T-cell (primary cell): ENCODE results near the gene TMEM38B. TPM values are rescaled to one million over a fixed set of nuclear protein-coding genes. Genes with fewer than 3 reads are reported as not detected.

Experiments
- ATAC-seq, 4 experiments: fragments of 200-7000 bp in 3 of 4; fragments of 150-1000 bp in 1 of 4; cut with Tn5 transposase; replicated peaks in 1 of 4; 1 replicate in 3 of 4; 2 replicates in 1 of 4; pipeline ENCODE4 v1.10.0; 2021; ENCODE audit warnings: moderate library complexity in 3 of 4, mild to moderate bottlenecking in 2 of 4, moderate number of reproducible peaks in 1 of 4
- CTCF ChIA-PET, 2 donors: fragments of 300-600 bp; sonication (Branson Sonifier 250); formaldehyde crosslinking; loops; one replicate each; lab custom pipeline; 2022; ENCODE audit warnings: antibody characterized with exemption in 2 of 2; lab: Charles Lee
- POLR2A ChIA-PET, 2 donors: fragments of 300-600 bp; sonication (Branson Sonifier 250); formaldehyde crosslinking; loops; one replicate each; lab custom pipeline; 2022; ENCODE audit warnings: antibody characterized with exemption in 2 of 2; lab: Charles Lee
- DNase-seq, 35 experiments: peaks; one replicate each; pipeline versions ENCODE4 v3.0.0 to v3.0.0-alpha.2; 2013 to 2023
- H3K27ac ChIP-seq: one replicate; pipeline ENCODE4 v1.5.1; 2013; ENCODE audit warnings: low read length
- H3K27me3 ChIP-seq, 2 experiments: replicated peaks in 1 of 2; 1 replicate in 1 of 2; 2 replicates in 1 of 2; pipeline versions ENCODE4 v1.6.1 to v1.7.0; 2013; ENCODE audit warnings: low read length in 1 of 2, mixed read lengths in 1 of 2; ENCODE audit not compliant: control insufficient read depth in 2 of 2, insufficient read depth in 2 of 2; ENCODE audit errors: extremely low read depth in 1 of 2
- H3K36me3 ChIP-seq, 2 donors: 1 replicate in 1 of 2; 2 replicates in 1 of 2; pipeline versions ENCODE4 v1.6.1 to v1.7.0; 2013; ENCODE audit warnings: low read length in 1 of 2; ENCODE audit not compliant: control insufficient read depth in 2 of 2, insufficient read depth in 1 of 2; ENCODE audit errors: extremely low read depth in 1 of 2
- H3K4me1 ChIP-seq, 2 experiments: 1 replicate in 1 of 2; 2 replicates in 1 of 2; pipeline versions ENCODE4 v1.6.1 to v1.7.0; 2013; ENCODE audit warnings: low read length in 2 of 2, mixed read lengths in 1 of 2; ENCODE audit not compliant: insufficient read depth in 2 of 2, control insufficient read depth in 1 of 2; ENCODE audit errors: extremely low read depth in 1 of 2
- H3K4me3 ChIP-seq, 2 donors: 1 replicate in 1 of 2; 2 replicates in 1 of 2; pipeline versions ENCODE4 v1.5.1 to v1.7.0; 2013; ENCODE audit warnings: mild to moderate bottlenecking in 2 of 2, low read length in 1 of 2, moderate library complexity in 1 of 2; ENCODE audit not compliant: control insufficient read depth in 1 of 2; ENCODE audit errors: extremely low read depth in 1 of 2
- H3K9me3 ChIP-seq: 2 replicates; pipeline ENCODE4 v1.7.0; 2013
- H3K27ac Mint-ChIP-seq, 2 donors: one replicate each; pipeline ENCODE4 v1.8.0; 2020 to 2021; ENCODE audit warnings: mild to moderate bottlenecking in 2 of 2, mixed read lengths in 2 of 2
- H3K27me3 Mint-ChIP-seq, 2 donors: one replicate each; pipeline ENCODE4 v1.8.0; 2021 to 2022; ENCODE audit warnings: mixed read lengths in 2 of 2
- H3K36me3 Mint-ChIP-seq: one replicate; pipeline ENCODE4 v1.8.0; 2021; ENCODE audit warnings: mixed read lengths
- H3K4me1 Mint-ChIP-seq, 3 donors: one replicate each; pipeline ENCODE4 v1.8.0; 2020 to 2022; ENCODE audit warnings: mixed read lengths in 3 of 3, mild to moderate bottlenecking in 1 of 3
- H3K4me3 Mint-ChIP-seq, 3 donors: one replicate each; pipeline ENCODE4 v1.8.0; 2020 to 2022; ENCODE audit warnings: mild to moderate bottlenecking in 3 of 3, mixed read lengths in 3 of 3, moderate library complexity in 3 of 3
- H3K9me3 Mint-ChIP-seq, 3 donors: one replicate each; pipeline ENCODE4 v1.8.0; 2020 to 2022; ENCODE audit warnings: mixed read lengths in 3 of 3
- WGBS: methylation state at CpG from one replicate; pipeline ENCODE4 v1.1.5; 2013; ENCODE audit warnings: missing lambda C conversion rate; ENCODE audit not compliant: insufficient coverage; 5-methylcytosine and 5-hydroxymethylcytosine counted together
- total RNA-seq, 35 experiments: library from RNA in 6 of 35; stranded (reverse) in 6 of 35; fragments of 120-200 nt in 1 of 35; gene quantifications; one replicate each; pipeline versions ENCODE4 v1.2.1 to v1.2.4 and lab custom pipeline; 2013 to 2026

The TMEM38B gene
- total RNA-seq, 5 donors from 2014 or later (not counting 1 experiment from before 2014, with no cell fraction given) = 11.5 to 14.9 (median 13.8) TPM

DNA sequence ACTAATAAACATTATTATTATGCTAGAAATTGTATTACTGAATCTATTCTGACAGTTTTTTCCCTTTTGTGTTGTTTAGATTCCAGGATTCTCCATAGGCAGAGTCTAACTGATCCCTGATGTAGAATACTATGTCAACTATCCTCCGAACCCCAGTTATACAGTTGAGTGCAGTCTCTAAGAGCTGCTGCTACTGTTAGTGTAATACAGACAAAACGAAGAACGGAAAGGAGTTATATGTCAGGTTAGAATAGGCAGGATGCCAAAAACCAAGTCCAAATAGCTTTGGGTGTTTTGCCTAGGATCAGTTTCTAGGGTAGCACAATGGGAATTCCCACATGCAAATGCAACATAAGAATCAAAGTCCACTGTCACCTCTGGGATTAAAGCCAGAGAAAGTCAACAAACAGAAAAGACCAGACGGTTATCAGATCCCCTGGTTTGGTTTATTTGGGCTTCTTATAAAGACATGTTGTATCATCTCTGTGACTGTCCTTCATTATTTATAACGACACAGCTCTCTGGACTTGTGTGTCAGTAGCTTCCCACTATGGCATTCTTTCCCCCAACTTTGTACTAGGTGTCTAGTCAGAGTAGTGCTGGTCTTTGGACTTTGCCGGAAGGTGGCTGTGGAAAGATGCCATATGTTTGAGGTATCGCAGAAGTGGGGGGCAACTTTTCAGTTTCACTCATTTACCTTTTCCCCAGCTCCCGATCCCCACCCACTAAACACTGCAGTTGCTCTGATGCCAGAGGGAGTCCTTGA, 14.9 kb upstream of the TMEM38B start:
- Mint-ChIP-seq H3K4me1 (no peaks in the 10 kb centered on the region), H3K9me3 (no peaks in the 10 kb centered on the region), H3K4me3 (no peak overlapping the region), H3K27ac (no peak overlapping the region), H3K27me3 (no peaks in the 10 kb centered on the region), H3K36me3 (no peaks in the 10 kb centered on the region)
- no peaks in the 10 kb centered on the region for H3K36me3 ChIP-seq
- POLR2A ChIA-PET = interaction anchor here in 1 of 2 donors (0.5 kb wide), 1 partner anchor 506 kb away, joined by 3 read pairs; no protein-coding TSS in a partner anchor
- no CpG with 5 or more reads among the region's 8 CpGs for WGBS
- H3K4me1 ChIP-seq = no peaks in the 10 kb centered on the region
- no peak overlapping the region for H3K27ac ChIP-seq
- H3K9me3 ChIP-seq = no peaks in the 10 kb centered on the region
- no peaks in the 10 kb centered on the region for H3K27me3 ChIP-seq
- no peak overlapping the region for H3K4me3 ChIP-seq
- DNase-seq = no peak
- CTCF ChIA-PET = interaction anchor here in 1 of 2 donors (0.6 kb wide), 1 partner anchor 23 kb away, joined by 3 read pairs; no protein-coding TSS in a partner anchor
- no peak for ATAC-seq

- H3K4me3 Mint-ChIP-seq = no peak overlapping the region
- CTCF ChIA-PET = interaction anchor here in 1 of 2 donors (0.7 kb wide), 1 partner anchor 33 kb away, joined by 5 read pairs; no protein-coding TSS in a partner anchor
- H3K9me3 ChIP-seq = no peaks in the 10 kb centered on the region
- H3K27ac Mint-ChIP-seq = no peak overlapping the region
- H3K4me1 ChIP-seq = no peaks in the 10 kb centered on the region
- no peak for ATAC-seq
- H3K27ac ChIP-seq = no peak overlapping the region
- H3K4me1 Mint-ChIP-seq = no peaks in the 10 kb centered on the region
- WGBS = no CpG with 5 or more reads among the region's 2 CpGs
- POLR2A ChIA-PET = interaction anchor here in 1 of 2 donors (0.6 to 0.7 kb wide), 2 partner anchors 18 to 107 kb away, joined by 3 to 10 read pairs; no protein-coding TSS in a partner anchor
- no peak overlapping the region for H3K4me3 ChIP-seq
- H3K27me3 ChIP-seq = no peaks in the 10 kb centered on the region
- no peaks in the 10 kb centered on the region for H3K27me3 Mint-ChIP-seq
- H3K36me3 ChIP-seq = no peaks in the 10 kb centered on the region
- H3K9me3 Mint-ChIP-seq = no peaks in the 10 kb centered on the region
- no peaks in the 10 kb centered on the region for H3K36me3 Mint-ChIP-seq
- DNase-seq = no peak
Measured at GRCh38 chr9:105681313-105681712, 13.0 kb upstream of the TMEM38B start.

DNA sequence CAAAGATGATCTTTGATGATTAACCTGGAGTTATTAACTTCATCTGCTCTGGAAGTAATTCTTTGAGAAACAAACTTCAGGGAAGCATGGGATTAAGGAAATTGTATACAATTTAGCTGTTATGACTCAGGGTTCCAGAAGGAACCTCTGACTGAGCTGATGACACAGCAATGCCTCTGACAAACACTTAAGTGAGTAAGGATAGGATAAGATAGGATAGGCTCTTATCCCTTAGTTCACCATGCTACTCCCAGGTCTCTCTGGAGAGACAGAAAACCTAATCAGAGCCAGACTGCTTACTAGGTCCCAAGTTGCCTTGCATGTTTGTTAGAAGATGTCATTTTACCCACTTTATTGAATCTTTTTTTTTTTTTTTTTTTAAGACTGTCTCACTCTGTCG, 12.6 kb upstream of the TMEM38B start:
- no peaks in the 10 kb centered on the region for H3K4me1 ChIP-seq
- Mint-ChIP-seq H3K4me1 (no peaks in the 10 kb centered on the region), H3K27ac (no peak overlapping the region), H3K4me3 (no peak overlapping the region), H3K27me3 (no peaks in the 10 kb centered on the region), H3K9me3 (no peaks in the 10 kb centered on the region), H3K36me3 (no peaks in the 10 kb centered on the region)
- H3K4me3 ChIP-seq = no peak overlapping the region
- no peaks in the 10 kb centered on the region for H3K9me3 ChIP-seq
- no peak overlapping the region for H3K27ac ChIP-seq
- ChIA-PET POLR2A (interaction anchor here in 1 of 2 donors (0.7 kb wide), 1 partner anchor 18 kb away, joined by 10 read pairs; no protein-coding TSS in a partner anchor), CTCF (interaction anchor here in 1 of 2 donors (0.7 kb wide), 1 partner anchor 33 kb away, joined by 5 read pairs; no protein-coding TSS in a partner anchor)
- no peak for ATAC-seq
- no peaks in the 10 kb centered on the region for H3K27me3 ChIP-seq
- WGBS = no CpG with 5 or more reads among the region's 1 CpG
- H3K36me3 ChIP-seq = no peaks in the 10 kb centered on the region
- no peak for DNase-seq

- no peaks in the 10 kb centered on the region for H3K4me1 ChIP-seq
- no peaks in the 10 kb centered on the region for H3K36me3 Mint-ChIP-seq
- H3K9me3 ChIP-seq = no peaks in the 10 kb centered on the region
- no peak overlapping the region for H3K4me3 ChIP-seq
- WGBS = 100% methylated on average over 1 of the region's 1 CpG
- no peak for DNase-seq
- H3K4me1 Mint-ChIP-seq = no peaks in the 10 kb centered on the region
- no peaks in the 10 kb centered on the region for H3K9me3 Mint-ChIP-seq
- H3K27me3 Mint-ChIP-seq = peaks cover 4 to 17% of the 10 kb centered on the region in 2 donors
- H3K27ac ChIP-seq = no peak overlapping the region
- POLR2A ChIA-PET = no interaction called here
- no peak overlapping the region for H3K27ac Mint-ChIP-seq
- H3K4me3 Mint-ChIP-seq = no peak overlapping the region
- H3K27me3 ChIP-seq = peaks cover 0 to 2% of the 10 kb centered on the region in 2 experiments
- no peak for ATAC-seq
- CTCF ChIA-PET = no interaction called here
- no peaks in the 10 kb centered on the region for H3K36me3 ChIP-seq
Measured at GRCh38 chr9:105683688-105684275, 10.6 kb upstream of the TMEM38B start.

GRCh38 chr9:105686936-105687335, 7.4 kb upstream of the TMEM38B start:
- Histone ChIP-seq H3K27ac (no peak overlapping the region), H3K4me3 (no peak overlapping the region), H3K27me3 (peaks cover 0 to 9% of the 10 kb centered on the region in 2 experiments), H3K36me3 (no peaks in the 10 kb centered on the region), H3K4me1 (no peaks in the 10 kb centered on the region), H3K9me3 (no peaks in the 10 kb centered on the region)
- no peak for ATAC-seq
- H3K9me3 Mint-ChIP-seq = no peaks in the 10 kb centered on the region
- no peaks in the 10 kb centered on the region for H3K36me3 Mint-ChIP-seq
- no peak overlapping the region for H3K27ac Mint-ChIP-seq
- 92% methylated on average over 2 of the region's 4 CpGs for WGBS
- no peak overlapping the region for H3K4me3 Mint-ChIP-seq
- no peak for DNase-seq
- CTCF ChIA-PET = no interaction called here
- POLR2A ChIA-PET = no interaction called here
- H3K4me1 Mint-ChIP-seq = no peaks in the 10 kb centered on the region
- peaks cover 22 to 36% of the 10 kb centered on the region in 2 donors for H3K27me3 Mint-ChIP-seq

GRCh38 chr9:105690742-105691141, 3.6 kb upstream of the TMEM38B start:
- H3K27me3 ChIP-seq = peaks cover 0 to 14% of the 10 kb centered on the region in 2 experiments
- H3K36me3 Mint-ChIP-seq = no peaks in the 10 kb centered on the region
- ATAC-seq (no peak), DNase-seq (no peak)
- H3K4me3 Mint-ChIP-seq = no peak overlapping the region
- H3K27ac Mint-ChIP-seq = no peak overlapping the region
- no peaks in the 10 kb centered on the region for H3K36me3 ChIP-seq
- H3K4me1 ChIP-seq = peaks cover 9% of the 10 kb centered on the region in 2 experiments
- peaks cover 27 to 38% of the 10 kb centered on the region in 2 donors for H3K27me3 Mint-ChIP-seq
- ChIA-PET POLR2A (no interaction called here), CTCF (no interaction called here)
- 63% methylated on average over 1 of the region's 2 CpGs for WGBS
- peaks cover 13 to 17% (median 15%) of the 10 kb centered on the region in 3 donors for H3K4me1 Mint-ChIP-seq
- no peak overlapping the region for H3K4me3 ChIP-seq
- H3K9me3 Mint-ChIP-seq = no peaks in the 10 kb centered on the region
- H3K27ac ChIP-seq = no peak overlapping the region
- H3K9me3 ChIP-seq = no peaks in the 10 kb centered on the region
